GM10248 (cell line): ENCODE data around the gene SH3RF3.

Experiments used
- CTCF ChIA-PET: fragments of 300-600 bp; sonication (Branson Sonifier 250); formaldehyde crosslinking; extraction: SDS; loops from one replicate; lab custom pipeline; 2021; ENCODE audit warnings: antibody characterized with exemption; lab: Yijun Ruan, JAX
- POLR2A ChIA-PET: fragments of 350-650 bp; sonication (Branson Sonifier 250); formaldehyde crosslinking; extraction: SDS; loops from one replicate; lab custom pipeline; 2020; ENCODE audit warnings: antibody characterized with exemption; lab: Yijun Ruan, JAX
- DNase-seq: peaks from one replicate; pipeline ENCODE4 v3.0.0; 2012; ENCODE audit errors: extremely low spot score
- CTCF ChIP-seq: IDR thresholded peaks from 2 replicates; pipeline ENCODE4 v1.5.1; 2012; ENCODE audit warnings: mild to moderate bottlenecking, low read depth; ENCODE audit errors: extremely low read depth, missing control alignments, control extremely low read depth

The SH3RF3 gene

DNA sequence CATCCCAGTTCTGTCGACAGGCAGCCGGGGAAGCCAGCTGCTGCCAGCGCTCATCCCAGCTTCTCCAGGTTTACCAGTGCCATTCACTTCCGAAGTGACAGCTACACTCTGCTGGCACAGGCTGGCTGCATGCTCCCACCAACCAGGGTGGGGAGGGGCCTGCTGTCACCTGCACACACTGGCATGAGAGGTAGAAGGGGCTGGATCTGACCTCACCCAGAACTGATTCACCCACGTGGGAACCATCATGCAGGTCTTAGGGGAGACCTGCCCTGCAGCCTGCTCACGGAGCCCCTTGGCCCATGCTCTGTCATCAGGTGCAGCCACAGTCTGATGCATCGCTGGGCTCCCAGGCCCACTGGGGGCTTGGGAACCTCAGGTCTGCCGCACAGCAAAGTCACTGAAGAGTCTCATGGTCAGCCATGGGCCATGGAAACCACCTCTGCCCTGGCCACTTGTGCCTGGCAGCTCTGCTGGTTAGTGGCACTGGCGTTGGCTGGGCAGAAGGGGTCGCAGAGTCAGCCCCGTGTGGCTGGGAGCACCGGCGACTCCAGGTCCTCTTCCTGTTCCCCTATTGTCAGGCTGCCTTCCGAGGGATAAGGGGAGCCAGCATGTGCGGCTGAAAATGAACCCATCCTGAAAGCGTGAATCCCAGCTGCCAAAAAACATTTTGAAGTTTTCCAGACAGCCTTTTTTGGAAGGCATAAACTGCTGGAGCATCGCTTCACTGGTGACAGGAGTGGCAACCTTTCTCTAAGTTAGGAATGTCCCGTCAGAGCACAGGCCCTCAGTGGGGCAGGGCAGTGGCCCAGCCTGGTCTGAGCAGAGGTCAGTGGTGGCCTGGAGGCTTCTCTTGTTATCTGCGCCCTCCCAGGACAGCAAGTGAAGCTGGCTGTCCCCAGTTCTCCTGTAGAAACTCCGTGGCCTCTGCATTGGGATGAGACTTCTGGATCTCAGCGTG, 327.0 kb downstream of the SH3RF3 start:
- no peak for DNase-seq
- ChIA-PET CTCF (no interaction called here), POLR2A (no interaction called here)
- TF ChIP-seq CTCF: no peak

DNA sequence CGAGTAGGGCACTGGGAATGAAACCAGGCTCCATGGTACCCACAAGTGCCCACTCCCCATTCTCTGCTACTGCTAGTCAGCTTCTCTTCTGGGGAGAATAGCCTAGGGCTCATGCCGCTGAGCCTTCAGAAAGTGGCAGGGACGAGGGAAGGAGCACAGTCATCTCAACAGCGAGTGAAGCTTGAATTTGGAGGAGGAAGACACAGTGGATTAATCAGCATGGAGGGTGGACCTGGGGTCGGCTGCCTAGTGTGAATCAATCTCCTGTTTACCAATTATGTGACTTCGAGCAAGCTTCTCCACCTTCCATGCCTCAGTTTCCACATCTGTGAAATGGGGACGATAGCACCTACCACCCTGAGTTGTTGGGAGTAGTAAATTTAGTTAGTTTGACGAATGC, 327.8 kb downstream of the SH3RF3 start:
- CTCF ChIA-PET: no interaction called here
- DNase-seq: no peak
- no peak for TF ChIP-seq CTCF
- POLR2A ChIA-PET: no interaction called here

DNA sequence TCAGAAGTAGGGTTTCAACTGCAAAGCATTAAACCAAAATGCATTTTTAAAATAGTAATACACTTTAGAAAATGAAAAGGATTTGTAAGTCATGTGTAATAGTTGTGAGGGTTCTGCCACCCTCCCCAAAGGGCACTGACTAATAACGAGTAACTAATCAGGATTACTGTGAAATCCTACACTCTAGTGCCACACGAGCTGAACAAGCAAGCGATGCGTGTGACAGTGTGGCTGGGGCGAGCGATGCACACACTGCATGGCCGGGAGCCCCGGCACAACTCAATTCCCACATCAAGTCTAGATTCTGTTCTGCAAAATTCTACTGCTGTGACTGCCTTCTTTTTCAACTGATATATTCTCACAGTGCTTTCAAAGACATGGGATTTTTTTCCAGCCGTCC, 328.4 kb downstream of the SH3RF3 start:
- ChIA-PET CTCF (no interaction called here), POLR2A (no interaction called here)
- no peak for DNase-seq
- TF ChIP-seq CTCF: no peak

DNA sequence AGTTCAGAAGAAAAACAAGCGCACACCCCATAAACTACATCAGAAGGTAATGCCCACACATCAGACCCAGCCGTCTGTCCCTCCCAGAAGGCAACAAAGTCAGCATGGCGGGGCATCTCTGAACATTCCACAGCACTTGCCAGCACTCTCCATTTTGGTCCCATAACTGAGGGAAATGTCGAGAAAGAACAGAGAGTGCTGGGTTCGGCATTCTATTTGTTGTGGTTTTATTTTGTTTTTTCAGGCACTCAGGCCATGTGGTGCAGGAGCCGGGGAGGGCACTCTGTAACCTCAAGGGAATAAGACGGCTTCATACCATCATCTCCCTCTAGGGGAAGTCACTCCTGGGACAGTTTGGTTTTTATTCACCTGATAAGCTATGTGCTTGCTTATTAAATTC, 328.8 kb downstream of the SH3RF3 start:
- no peak for DNase-seq
- ChIA-PET CTCF (no interaction called here), POLR2A (no interaction called here)
- TF ChIP-seq CTCF: no peak

GRCh38 chr2:109458512-109458911, 329.5 kb downstream of the SH3RF3 start:
- ChIA-PET CTCF (no interaction called here), POLR2A (no interaction called here)
- no peak for TF ChIP-seq CTCF
- no peak for DNase-seq

GRCh38 chr2:109459485-109459884, 330.5 kb downstream of the SH3RF3 start:
- POLR2A ChIA-PET: no interaction called here
- TF ChIP-seq CTCF: no peak
- no peak for DNase-seq
- CTCF ChIA-PET: no interaction called here
